GM23338 (cell line): ENCODE results near the gene DOCK10. TPM values are rescaled to one million over a fixed set of nuclear protein-coding genes. Genes with fewer than 3 reads are reported as not detected.

Experiments used
- ATAC-seq: fragments of 200-7000 bp; cut with Tn5 transposase; 3 replicates; pipeline ENCODE4 v1.9.1; 2020
- DNase-seq: peaks from one replicate; pipeline ENCODE4 v3.0.0-alpha.2; 2015; ENCODE audit warnings: low spot score
- H2AFZ ChIP-seq: fragments of 200-600 bp; sonication (generic); 2 replicates; pipeline ENCODE4 v1.8.0; 2016; ENCODE audit warnings: antibody characterized with exemption, mild to moderate bottlenecking, moderate library complexity
- H3F3A ChIP-seq: fragments of 200-600 bp; sonication (generic); replicated peaks from 2 replicates; pipeline ENCODE4 v1.8.0; 2017; ENCODE audit warnings: antibody characterized with exemption, mixed run types, low read depth
- H3K27ac ChIP-seq: fragments of 200-600 bp; sonication (generic); 2 replicates; pipeline ENCODE4 v1.6.1; 2016; ENCODE audit warnings: low read depth
- H3K27me3 ChIP-seq: fragments of 200-600 bp; sonication (generic); 2 replicates; pipeline ENCODE4 v1.8.0; 2016; ENCODE audit warnings: mild to moderate bottlenecking, mixed run types, moderate library complexity; ENCODE audit not compliant: insufficient read depth
- H3K36me3 ChIP-seq: fragments of 200-600 bp; sonication (generic); 2 replicates; pipeline ENCODE4 v1.8.0; 2016; ENCODE audit warnings: mild to moderate bottlenecking; ENCODE audit not compliant: insufficient read depth
- H3K4me1 ChIP-seq: fragments of 200-600 bp; sonication (generic); 2 replicates; pipeline ENCODE4 v1.8.0; 2016; ENCODE audit warnings: mild to moderate bottlenecking, moderate library complexity; ENCODE audit not compliant: insufficient read depth
- H3K4me2 ChIP-seq: fragments of 200-600 bp; sonication (generic); 2 replicates; pipeline ENCODE4 v1.7.1; 2017; ENCODE audit warnings: mixed run types
- H3K4me3 ChIP-seq: fragments of 200-600 bp; sonication (generic); 2 replicates; pipeline ENCODE4 v1.6.1; 2016; ENCODE audit warnings: mixed run types
- H3K79me2 ChIP-seq: fragments of 200-600 bp; sonication (generic); replicated peaks from 2 replicates; pipeline ENCODE4 v1.8.0; 2017; ENCODE audit warnings: mild to moderate bottlenecking; ENCODE audit not compliant: insufficient read depth
- H3K9me2 ChIP-seq: fragments of 200-600 bp; sonication (generic); 2 replicates; pipeline ENCODE4 v1.8.0; 2017; ENCODE audit not compliant: insufficient read depth
- H4K20me1 ChIP-seq: fragments of 200-600 bp; sonication (generic); replicated peaks from 2 replicates; pipeline ENCODE4 v1.8.0; 2017; ENCODE audit warnings: mild to moderate bottlenecking; ENCODE audit not compliant: insufficient read depth
- H3K27ac Mint-ChIP-seq: 2 replicates; pipeline ENCODE4 v1.8.0; 2020; ENCODE audit warnings: inconsistent platforms, mild to moderate bottlenecking, moderate library complexity, mixed read lengths
- H3K27me3 Mint-ChIP-seq: 3 replicates; pipeline ENCODE4 v1.8.0; 2022; ENCODE audit warnings: low read depth, mild to moderate bottlenecking, moderate library complexity, mixed read lengths, inconsistent platforms; ENCODE audit not compliant: insufficient read depth, poor library complexity
- H3K36me3 Mint-ChIP-seq: 3 replicates; pipeline ENCODE4 v1.8.0; 2021; ENCODE audit warnings: low read depth, mild to moderate bottlenecking, inconsistent platforms, moderate library complexity, mixed read lengths
- H3K4me1 Mint-ChIP-seq: 3 replicates; pipeline ENCODE4 v1.8.0; 2020; ENCODE audit warnings: mild to moderate bottlenecking, inconsistent platforms, mixed read lengths
- H3K4me3 Mint-ChIP-seq: 3 replicates; pipeline ENCODE4 v1.8.0; 2021; ENCODE audit warnings: moderate library complexity, mild to moderate bottlenecking, inconsistent platforms, mixed read lengths
- H3K9me3 Mint-ChIP-seq: 3 replicates; pipeline ENCODE4 v1.8.0; 2020; ENCODE audit warnings: moderate library complexity, mild to moderate bottlenecking, inconsistent platforms, mixed read lengths
- CREB1 ChIP-seq: fragments of 250-450 bp; sonication (Bioruptor Pico); IDR thresholded peaks from 2 replicates; pipeline ENCODE4 v1.5.0; 2020; ENCODE audit warnings: low read depth, mild to moderate bottlenecking, moderate library complexity
- EZH2phosphoT487 ChIP-seq: fragments of 200-600 bp; sonication (generic); IDR thresholded peaks from one replicate; pipeline ENCODE4 v1.8.1; 2018; ENCODE audit warnings: antibody characterized with exemption; ENCODE audit not compliant: unreplicated experiment
- JUNB ChIP-seq: IDR thresholded peaks from one replicate; pipeline ENCODE4 v1.6.1; 2016; ENCODE audit warnings: antibody characterized with exemption; ENCODE audit not compliant: unreplicated experiment
- POLR2AphosphoS5 ChIP-seq: IDR thresholded peaks from 2 replicates; pipeline ENCODE4 v1.6.1; 2016; ENCODE audit warnings: antibody characterized with exemption, low read depth
- STAT1 ChIP-seq: IDR thresholded peaks from one replicate; pipeline ENCODE4 v1.6.1; 2016; ENCODE audit warnings: antibody characterized with exemption; ENCODE audit not compliant: unreplicated experiment
- ZNF331 ChIP-seq: fragments of 250-450 bp; sonication (Bioruptor Pico); IDR thresholded peaks from 2 replicates; pipeline ENCODE4 v1.5.0; 2020; ENCODE audit warnings: low read depth, mild to moderate bottlenecking, moderate library complexity
- polyA plus RNA-seq: library from polyadenylated mRNA; unstranded; fragments of >200 nt; fragmentation: Nextera tagmentation; extraction: Ambion mirVana; gene quantifications from 2 replicates; pipeline ENCODE4 v1.2.1, GENCODE V29; 2016
- total RNA-seq: library from RNA; depleted of rRNA; stranded (reverse); fragments of >200 nt; shearing (Covaris generic); gene quantifications from 2 replicates; pipeline ENCODE4 v1.2.3, GENCODE V29; 2014
- TF ChIP-seq, protein P1 (sequence below): fragments of 250-450 bp; sonication (Bioruptor Pico); IDR thresholded peaks from 2 replicates; pipeline ENCODE4 v1.5.0; 2020; ENCODE audit warnings: mild to moderate bottlenecking, moderate library complexity
- TF ChIP-seq, protein P2 (sequence below): IDR thresholded peaks from 2 replicates; pipeline ENCODE4 v1.6.1; 2016; ENCODE audit warnings: antibody characterized with exemption
- TF ChIP-seq, protein P3 (sequence below), 2 experiments: fragments of 200-600 bp in 1 of 2; sonication (generic) in 1 of 2; conservative IDR thresholded peaks; 2 replicates each; pipeline versions ENCODE4 v1.5.1 to v1.6.1; 2016 to 2017; ENCODE audit warnings: antibody characterized with exemption in 2 of 2, low read depth in 2 of 2, mild to moderate bottlenecking in 2 of 2, moderate library complexity in 1 of 2
- TF ChIP-seq, protein P4 (sequence below): IDR thresholded peaks from one replicate; pipeline ENCODE4 v1.6.1; 2018; ENCODE audit warnings: antibody characterized with exemption; ENCODE audit not compliant: unreplicated experiment

DOCK10 gene
- total and polyA plus RNA-seq, 2 experiments from 2014 or later, result 1.0 to 1.7 TPM

DNA sequence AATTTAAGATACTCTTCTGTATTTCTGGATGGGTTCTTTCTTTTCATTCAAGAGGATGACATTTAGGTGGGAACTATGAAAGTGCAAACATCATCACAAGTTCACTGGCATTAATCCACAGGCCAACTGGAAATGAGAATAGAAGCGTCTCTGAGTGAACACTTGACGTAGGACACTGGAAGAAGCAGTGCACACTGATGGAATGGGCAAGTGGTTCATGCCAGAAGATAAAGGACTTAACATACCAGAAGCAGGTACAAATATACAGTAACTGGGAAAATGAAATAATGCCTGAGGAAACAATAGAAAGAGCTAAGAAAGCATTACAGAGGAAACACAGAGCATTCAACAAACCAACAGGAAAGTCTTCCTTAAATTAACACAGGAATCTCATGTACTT lies 205.2 kb downstream of the DOCK10 start:
- H3K4me1 Mint-ChIP-seq, result no peaks in the 10 kb centered on the region
- Histone ChIP-seq H3K9me2 (no peaks in the 10 kb centered on the region), H3K27me3 (no peaks in the 10 kb centered on the region), H3K4me3 (no peak overlapping the region), H3F3A (no peaks in the 10 kb centered on the region), H3K79me2 (no peaks in the 10 kb centered on the region), H3K36me3 (no peaks in the 10 kb centered on the region), H3K4me1 (no peaks in the 10 kb centered on the region), H4K20me1 (no peaks in the 10 kb centered on the region), H2AFZ (no peak overlapping the region), H3K4me2 (no peak overlapping the region), H3K27ac (no peak overlapping the region)
- H3K9me3 Mint-ChIP-seq, result 0 out of 3 replicates have a peak, but pooled peaks cover 5% of the 10 kb centered on the region
- DNase-seq (no peak), ATAC-seq (no peak)
- H3K4me3 Mint-ChIP-seq, result no peak overlapping the region
- no peak for TF ChIP-seq STAT1
- TF ChIP-seq, protein P1, sequence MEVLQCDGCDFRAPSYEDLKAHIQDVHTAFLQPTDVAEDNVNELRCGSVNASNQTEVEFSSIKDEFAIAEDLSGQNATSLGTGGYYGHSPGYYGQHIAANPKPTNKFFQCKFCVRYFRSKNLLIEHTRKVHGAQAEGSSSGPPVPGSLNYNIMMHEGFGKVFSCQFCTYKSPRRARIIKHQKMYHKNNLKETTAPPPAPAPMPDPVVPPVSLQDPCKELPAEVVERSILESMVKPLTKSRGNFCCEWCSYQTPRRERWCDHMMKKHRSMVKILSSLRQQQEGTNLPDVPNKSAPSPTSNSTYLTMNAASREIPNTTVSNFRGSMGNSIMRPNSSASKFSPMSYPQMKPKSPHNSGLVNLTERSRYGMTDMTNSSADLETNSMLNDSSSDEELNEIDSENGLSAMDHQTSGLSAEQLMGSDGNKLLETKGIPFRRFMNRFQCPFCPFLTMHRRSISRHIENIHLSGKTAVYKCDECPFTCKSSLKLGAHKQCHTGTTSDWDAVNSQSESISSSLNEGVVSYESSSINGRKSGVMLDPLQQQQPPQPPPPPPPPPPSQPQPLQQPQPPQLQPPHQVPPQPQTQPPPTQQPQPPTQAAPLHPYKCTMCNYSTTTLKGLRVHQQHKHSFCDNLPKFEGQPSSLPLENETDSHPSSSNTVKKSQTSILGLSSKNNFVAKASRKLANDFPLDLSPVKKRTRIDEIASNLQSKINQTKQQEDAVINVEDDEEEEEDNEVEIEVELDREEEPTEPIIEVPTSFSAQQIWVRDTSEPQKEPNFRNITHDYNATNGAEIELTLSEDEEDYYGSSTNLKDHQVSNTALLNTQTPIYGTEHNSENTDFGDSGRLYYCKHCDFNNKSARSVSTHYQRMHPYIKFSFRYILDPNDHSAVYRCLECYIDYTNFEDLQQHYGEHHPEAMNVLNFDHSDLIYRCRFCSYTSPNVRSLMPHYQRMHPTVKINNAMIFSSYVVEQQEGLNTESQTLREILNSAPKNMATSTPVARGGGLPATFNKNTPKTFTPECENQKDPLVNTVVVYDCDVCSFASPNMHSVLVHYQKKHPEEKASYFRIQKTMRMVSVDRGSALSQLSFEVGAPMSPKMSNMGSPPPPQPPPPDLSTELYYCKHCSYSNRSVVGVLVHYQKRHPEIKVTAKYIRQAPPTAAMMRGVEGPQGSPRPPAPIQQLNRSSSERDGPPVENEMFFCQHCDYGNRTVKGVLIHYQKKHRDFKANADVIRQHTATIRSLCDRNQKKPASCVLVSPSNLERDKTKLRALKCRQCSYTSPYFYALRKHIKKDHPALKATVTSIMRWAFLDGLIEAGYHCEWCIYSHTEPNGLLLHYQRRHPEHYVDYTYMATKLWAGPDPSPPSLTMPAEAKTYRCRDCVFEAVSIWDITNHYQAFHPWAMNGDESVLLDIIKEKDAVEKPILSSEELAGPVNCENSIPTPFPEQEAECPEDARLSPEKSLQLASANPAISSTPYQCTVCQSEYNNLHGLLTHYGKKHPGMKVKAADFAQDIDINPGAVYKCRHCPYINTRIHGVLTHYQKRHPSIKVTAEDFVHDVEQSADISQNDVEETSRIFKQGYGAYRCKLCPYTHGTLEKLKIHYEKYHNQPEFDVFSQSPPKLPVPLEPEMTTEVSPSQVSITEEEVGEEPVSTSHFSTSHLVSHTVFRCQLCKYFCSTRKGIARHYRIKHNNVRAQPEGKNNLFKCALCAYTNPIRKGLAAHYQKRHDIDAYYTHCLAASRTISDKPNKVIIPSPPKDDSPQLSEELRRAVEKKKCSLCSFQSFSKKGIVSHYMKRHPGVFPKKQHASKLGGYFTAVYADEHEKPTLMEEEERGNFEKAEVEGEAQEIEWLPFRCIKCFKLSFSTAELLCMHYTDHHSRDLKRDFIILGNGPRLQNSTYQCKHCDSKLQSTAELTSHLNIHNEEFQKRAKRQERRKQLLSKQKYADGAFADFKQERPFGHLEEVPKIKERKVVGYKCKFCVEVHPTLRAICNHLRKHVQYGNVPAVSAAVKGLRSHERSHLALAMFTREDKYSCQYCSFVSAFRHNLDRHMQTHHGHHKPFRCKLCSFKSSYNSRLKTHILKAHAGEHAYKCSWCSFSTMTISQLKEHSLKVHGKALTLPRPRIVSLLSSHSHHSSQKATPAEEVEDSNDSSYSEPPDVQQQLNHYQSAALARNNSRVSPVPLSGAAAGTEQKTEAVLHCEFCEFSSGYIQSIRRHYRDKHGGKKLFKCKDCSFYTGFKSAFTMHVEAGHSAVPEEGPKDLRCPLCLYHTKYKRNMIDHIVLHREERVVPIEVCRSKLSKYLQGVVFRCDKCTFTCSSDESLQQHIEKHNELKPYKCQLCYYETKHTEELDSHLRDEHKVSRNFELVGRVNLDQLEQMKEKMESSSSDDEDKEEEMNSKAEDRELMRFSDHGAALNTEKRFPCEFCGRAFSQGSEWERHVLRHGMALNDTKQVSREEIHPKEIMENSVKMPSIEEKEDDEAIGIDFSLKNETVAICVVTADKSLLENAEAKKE, result no peak
- TF ChIP-seq, protein P2, sequence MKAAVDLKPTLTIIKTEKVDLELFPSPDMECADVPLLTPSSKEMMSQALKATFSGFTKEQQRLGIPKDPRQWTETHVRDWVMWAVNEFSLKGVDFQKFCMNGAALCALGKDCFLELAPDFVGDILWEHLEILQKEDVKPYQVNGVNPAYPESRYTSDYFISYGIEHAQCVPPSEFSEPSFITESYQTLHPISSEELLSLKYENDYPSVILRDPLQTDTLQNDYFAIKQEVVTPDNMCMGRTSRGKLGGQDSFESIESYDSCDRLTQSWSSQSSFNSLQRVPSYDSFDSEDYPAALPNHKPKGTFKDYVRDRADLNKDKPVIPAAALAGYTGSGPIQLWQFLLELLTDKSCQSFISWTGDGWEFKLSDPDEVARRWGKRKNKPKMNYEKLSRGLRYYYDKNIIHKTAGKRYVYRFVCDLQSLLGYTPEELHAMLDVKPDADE, result no peak
- no peak for TF ChIP-seq CREB1 (CRISPR knock-in tag)
- no peaks in the 10 kb centered on the region for H3K36me3 Mint-ChIP-seq
- H3K27me3 Mint-ChIP-seq, result no peaks in the 10 kb centered on the region
- H3K27ac Mint-ChIP-seq, result no peak overlapping the region

DNA sequence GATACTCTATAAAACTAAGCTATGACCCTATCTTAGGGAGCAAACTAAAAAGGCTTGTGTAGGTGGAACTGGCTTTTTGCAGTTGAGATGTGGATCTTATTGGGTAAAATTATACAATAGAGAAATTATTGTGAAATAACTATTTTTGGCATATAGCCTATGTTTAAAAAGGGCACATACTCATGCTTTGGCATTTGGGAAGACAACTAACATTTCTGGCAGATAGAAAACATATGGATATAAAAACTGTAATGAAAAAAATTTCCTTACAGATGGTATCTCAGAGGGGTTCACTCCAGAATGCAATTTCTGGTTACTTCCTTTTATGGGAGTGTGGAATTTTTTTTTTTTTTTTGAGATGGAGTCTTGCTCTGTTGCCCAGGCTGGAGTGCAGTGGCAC lies 206.0 kb downstream of the DOCK10 start:
- H3F3A ChIP-seq, result no peaks in the 10 kb centered on the region
- TF ChIP-seq JUNB (no peak), CREB1 (CRISPR knock-in tag) (no peak), POLR2AphosphoS5 (no peak), ZNF331 (CRISPR knock-in tag) (no peak), EZH2phosphoT487 (no peak), STAT1 (no peak)
- TF ChIP-seq, protein P3, sequence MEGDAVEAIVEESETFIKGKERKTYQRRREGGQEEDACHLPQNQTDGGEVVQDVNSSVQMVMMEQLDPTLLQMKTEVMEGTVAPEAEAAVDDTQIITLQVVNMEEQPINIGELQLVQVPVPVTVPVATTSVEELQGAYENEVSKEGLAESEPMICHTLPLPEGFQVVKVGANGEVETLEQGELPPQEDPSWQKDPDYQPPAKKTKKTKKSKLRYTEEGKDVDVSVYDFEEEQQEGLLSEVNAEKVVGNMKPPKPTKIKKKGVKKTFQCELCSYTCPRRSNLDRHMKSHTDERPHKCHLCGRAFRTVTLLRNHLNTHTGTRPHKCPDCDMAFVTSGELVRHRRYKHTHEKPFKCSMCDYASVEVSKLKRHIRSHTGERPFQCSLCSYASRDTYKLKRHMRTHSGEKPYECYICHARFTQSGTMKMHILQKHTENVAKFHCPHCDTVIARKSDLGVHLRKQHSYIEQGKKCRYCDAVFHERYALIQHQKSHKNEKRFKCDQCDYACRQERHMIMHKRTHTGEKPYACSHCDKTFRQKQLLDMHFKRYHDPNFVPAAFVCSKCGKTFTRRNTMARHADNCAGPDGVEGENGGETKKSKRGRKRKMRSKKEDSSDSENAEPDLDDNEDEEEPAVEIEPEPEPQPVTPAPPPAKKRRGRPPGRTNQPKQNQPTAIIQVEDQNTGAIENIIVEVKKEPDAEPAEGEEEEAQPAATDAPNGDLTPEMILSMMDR (conservative IDR thresholded peaks at IDR 0.05; ENCODE audit: low read depth in 2 of 2), result no peak
- TF ChIP-seq, protein P4, sequence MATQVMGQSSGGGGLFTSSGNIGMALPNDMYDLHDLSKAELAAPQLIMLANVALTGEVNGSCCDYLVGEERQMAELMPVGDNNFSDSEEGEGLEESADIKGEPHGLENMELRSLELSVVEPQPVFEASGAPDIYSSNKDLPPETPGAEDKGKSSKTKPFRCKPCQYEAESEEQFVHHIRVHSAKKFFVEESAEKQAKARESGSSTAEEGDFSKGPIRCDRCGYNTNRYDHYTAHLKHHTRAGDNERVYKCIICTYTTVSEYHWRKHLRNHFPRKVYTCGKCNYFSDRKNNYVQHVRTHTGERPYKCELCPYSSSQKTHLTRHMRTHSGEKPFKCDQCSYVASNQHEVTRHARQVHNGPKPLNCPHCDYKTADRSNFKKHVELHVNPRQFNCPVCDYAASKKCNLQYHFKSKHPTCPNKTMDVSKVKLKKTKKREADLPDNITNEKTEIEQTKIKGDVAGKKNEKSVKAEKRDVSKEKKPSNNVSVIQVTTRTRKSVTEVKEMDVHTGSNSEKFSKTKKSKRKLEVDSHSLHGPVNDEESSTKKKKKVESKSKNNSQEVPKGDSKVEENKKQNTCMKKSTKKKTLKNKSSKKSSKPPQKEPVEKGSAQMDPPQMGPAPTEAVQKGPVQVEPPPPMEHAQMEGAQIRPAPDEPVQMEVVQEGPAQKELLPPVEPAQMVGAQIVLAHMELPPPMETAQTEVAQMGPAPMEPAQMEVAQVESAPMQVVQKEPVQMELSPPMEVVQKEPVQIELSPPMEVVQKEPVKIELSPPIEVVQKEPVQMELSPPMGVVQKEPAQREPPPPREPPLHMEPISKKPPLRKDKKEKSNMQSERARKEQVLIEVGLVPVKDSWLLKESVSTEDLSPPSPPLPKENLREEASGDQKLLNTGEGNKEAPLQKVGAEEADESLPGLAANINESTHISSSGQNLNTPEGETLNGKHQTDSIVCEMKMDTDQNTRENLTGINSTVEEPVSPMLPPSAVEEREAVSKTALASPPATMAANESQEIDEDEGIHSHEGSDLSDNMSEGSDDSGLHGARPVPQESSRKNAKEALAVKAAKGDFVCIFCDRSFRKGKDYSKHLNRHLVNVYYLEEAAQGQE, result no peak

More for the DNA sequence above, 206.0 kb downstream of the DOCK10 start:
- Mint-ChIP-seq H3K9me3 (0 out of 3 replicates have a peak, but pooled peaks cover 5% of the 10 kb centered on the region), H3K27me3 (no peaks in the 10 kb centered on the region), H3K4me1 (no peaks in the 10 kb centered on the region), H3K36me3 (no peaks in the 10 kb centered on the region), H3K4me3 (no peak overlapping the region), H3K27ac (no peak overlapping the region)
- H4K20me1 ChIP-seq, result no peaks in the 10 kb centered on the region
- H3K27ac ChIP-seq, result no peak overlapping the region
- no peak overlapping the region for H2AFZ ChIP-seq
- H3K9me2 ChIP-seq, result 0 out of 2 replicates have a peak, but pooled peaks cover 6% of the 10 kb centered on the region
- ATAC-seq (no peak), DNase-seq (no peak)
- H3K4me2 ChIP-seq, result no peak overlapping the region
- no peaks in the 10 kb centered on the region for H3K36me3 ChIP-seq
- no peaks in the 10 kb centered on the region for H3K27me3 ChIP-seq
- no peaks in the 10 kb centered on the region for H3K4me1 ChIP-seq
- no peaks in the 10 kb centered on the region for H3K79me2 ChIP-seq
- H3K4me3 ChIP-seq, result no peak overlapping the region
